WTC11 (cell line): Measurements from ENCODE around the gene NEK6. TPM values are rescaled to one million over a fixed set of nuclear protein-coding genes. Genes with fewer than 3 reads are reported as not detected.

ENCODE experiments used
- ATAC-seq: fragments of 200-7000 bp; cut with Tn5 transposase; 2 replicates; pipeline ENCODE4 v1.10.0; 2021; ENCODE audit warnings: mild to moderate bottlenecking, moderate library complexity
- CTCF ChIA-PET: fragments of 300-600 bp; sonication (Branson Sonifier 250); formaldehyde crosslinking; loops from one replicate; lab custom pipeline; 2021; ENCODE audit warnings: antibody characterized with exemption; lab: Charles Lee
- POLR2A ChIA-PET: fragments of 350-600 bp; sonication (Branson Sonifier 250); formaldehyde crosslinking; loops from one replicate; lab custom pipeline; 2021; ENCODE audit warnings: antibody characterized with exemption; lab: Charles Lee
- DNase-seq: peaks from one replicate; pipeline ENCODE4 v3.0.0; 2021; ENCODE audit warnings: low spot score
- H3K27ac Mint-ChIP-seq: 2 replicates; pipeline ENCODE4 v1.8.0; 2021; ENCODE audit warnings: mixed read lengths
- H3K27me3 Mint-ChIP-seq: 2 replicates; pipeline ENCODE4 v1.8.0; 2021; ENCODE audit warnings: low read depth, mild to moderate bottlenecking, moderate library complexity, mixed read lengths
- H3K36me3 Mint-ChIP-seq: 2 replicates; pipeline ENCODE4 v1.8.0; 2021; ENCODE audit warnings: mixed read lengths
- H3K4me1 Mint-ChIP-seq: 2 replicates; pipeline ENCODE4 v1.8.0; 2022; ENCODE audit warnings: mixed read lengths
- H3K4me3 Mint-ChIP-seq: 2 replicates; pipeline ENCODE4 v1.8.0; 2021; ENCODE audit warnings: mild to moderate bottlenecking, moderate library complexity, mixed read lengths
- H3K9me3 Mint-ChIP-seq: 2 replicates; pipeline ENCODE4 v1.8.0; 2021; ENCODE audit warnings: mixed read lengths
- ATF1 ChIP-seq: sonication (generic); formaldehyde crosslinking; IDR thresholded peaks from 2 replicates; pipeline ENCODE4 v1.8.1; 2023; ENCODE audit warnings: mild to moderate bottlenecking, moderate library complexity, missing genetic modification reagents
- CBFB ChIP-seq: sonication (generic); formaldehyde crosslinking; IDR thresholded peaks from 2 replicates; pipeline ENCODE4 v1.8.1; 2022; ENCODE audit warnings: mild to moderate bottlenecking, low read depth, missing genetic modification reagents
- E2F5 ChIP-seq: sonication (generic); formaldehyde crosslinking; IDR thresholded peaks from 2 replicates; pipeline ENCODE4 v1.8.1; 2022; ENCODE audit warnings: mild to moderate bottlenecking, moderate library complexity, missing genetic modification reagents
- FOXK1 ChIP-seq: sonication (generic); formaldehyde crosslinking; IDR thresholded peaks from 2 replicates; pipeline ENCODE4 v1.8.0; 2022; ENCODE audit warnings: mild to moderate bottlenecking, moderate library complexity, missing genetic modification reagents
- GRHL2 ChIP-seq: fragments of 250-450 bp; sonication (Bioruptor Pico); IDR thresholded peaks from 2 replicates; pipeline ENCODE4 v1.8.0; 2022; ENCODE audit warnings: mild to moderate bottlenecking, moderate library complexity; ENCODE audit not compliant: insufficient replicate concordance, severe bottlenecking
- MAX ChIP-seq: sonication (generic); formaldehyde crosslinking; IDR thresholded peaks from 2 replicates; pipeline ENCODE4 v1.8.0; 2022; ENCODE audit warnings: mild to moderate bottlenecking, missing genetic modification reagents
- MXD4 ChIP-seq: fragments of 250-450 bp; sonication (Bioruptor Pico); IDR thresholded peaks from 2 replicates; pipeline ENCODE4 v1.8.0; 2021; ENCODE audit warnings: mild to moderate bottlenecking, moderate library complexity, borderline replicate concordance
- NFE2L1 ChIP-seq: sonication (generic); formaldehyde crosslinking; IDR thresholded peaks from 2 replicates; pipeline ENCODE4 v1.8.1; 2023; ENCODE audit warnings: missing genetic modification reagents
- OVOL2 ChIP-seq: fragments of 250-450 bp; sonication (Bioruptor Pico); IDR thresholded peaks from 2 replicates; pipeline ENCODE4 v1.9.0; 2021; ENCODE audit warnings: mild to moderate bottlenecking, borderline replicate concordance
- TEAD1 ChIP-seq: sonication (generic); formaldehyde crosslinking; IDR thresholded peaks from 2 replicates; pipeline ENCODE4 v1.8.0; 2022; ENCODE audit warnings: mild to moderate bottlenecking, missing genetic modification reagents
- ZBTB21 ChIP-seq: sonication (generic); formaldehyde crosslinking; IDR thresholded peaks from 2 replicates; pipeline ENCODE4 v1.8.1; 2023; ENCODE audit warnings: mild to moderate bottlenecking, missing genetic modification reagents, borderline replicate concordance
- ZMAT4 ChIP-seq: fragments of 250-450 bp; sonication (Bioruptor Pico); IDR thresholded peaks from 2 replicates; pipeline ENCODE4 v1.9.0; 2021; ENCODE audit warnings: mild to moderate bottlenecking
- ZNF138 ChIP-seq: sonication (generic); formaldehyde crosslinking; conservative IDR thresholded peaks from 2 replicates; pipeline ENCODE4 v1.8.1; 2022; ENCODE audit warnings: mild to moderate bottlenecking, moderate library complexity, missing genetic modification reagents
- ZNF232 ChIP-seq: sonication (generic); formaldehyde crosslinking; IDR thresholded peaks from 2 replicates; pipeline ENCODE4 v1.8.0; 2022; ENCODE audit warnings: mild to moderate bottlenecking, missing genetic modification reagents
- ZNF416 ChIP-seq: fragments of 250-450 bp; sonication (Bioruptor Pico); IDR thresholded peaks from 2 replicates; pipeline ENCODE4 v1.9.0; 2021; ENCODE audit warnings: mild to moderate bottlenecking, inconsistent platforms
- ZNF671 ChIP-seq: fragments of 250-450 bp; sonication (Bioruptor Pico); IDR thresholded peaks from 2 replicates; pipeline ENCODE4 v1.8.0; 2021; ENCODE audit warnings: mild to moderate bottlenecking
- total RNA-seq: library from RNA; stranded (reverse); gene quantifications from 3 replicates; pipeline ENCODE4 v1.2.3, GENCODE V29; 2021
- TF ChIP-seq, protein P1 (sequence below): sonication (generic); formaldehyde crosslinking; IDR thresholded peaks from 2 replicates; pipeline ENCODE4 v1.8.1; 2022; ENCODE audit warnings: low read depth, mild to moderate bottlenecking, moderate library complexity, missing genetic modification reagents, borderline replicate concordance
- TF ChIP-seq, protein P2 (sequence below): fragments of 250-450 bp; sonication (Bioruptor Pico); IDR thresholded peaks from 2 replicates; pipeline ENCODE4 v1.9.0; 2021; ENCODE audit warnings: mild to moderate bottlenecking, borderline replicate concordance
- TF ChIP-seq, protein P3 (sequence below): sonication (generic); formaldehyde crosslinking; IDR thresholded peaks from 2 replicates; pipeline ENCODE4 v1.8.0; 2022; ENCODE audit warnings: mild to moderate bottlenecking, missing genetic modification reagents

NEK6 gene
- total RNA-seq, 1 experiment from 2014 or later = 23.0 TPM

DNA sequence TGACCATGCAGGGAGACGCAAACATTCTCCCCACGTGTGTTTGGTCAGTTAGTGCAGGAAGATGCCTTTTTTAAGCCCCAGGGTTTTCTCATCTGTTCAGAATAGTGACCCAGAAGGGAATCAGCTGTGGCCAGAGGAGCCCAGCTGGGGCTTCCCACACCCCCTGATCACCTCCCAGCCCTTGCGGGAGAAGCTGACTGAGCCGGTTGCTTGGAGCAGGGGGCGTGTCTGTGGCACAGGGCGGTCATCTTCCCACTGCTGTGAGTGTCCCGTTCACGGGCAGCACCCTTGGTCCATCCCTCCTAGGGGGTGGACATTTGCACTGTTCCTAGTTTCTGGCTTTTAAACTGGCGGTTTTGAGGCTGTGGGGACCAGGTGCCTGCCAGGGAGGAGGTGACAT is 69.7 kb downstream of the NEK6 start:
- DNase-seq = no peak
- Mint-ChIP-seq H3K27me3 (no peaks in the 10 kb centered on the region), H3K27ac (no peak overlapping the region)
- CTCF ChIA-PET = interaction anchor here (1.3 kb wide), 1 partner anchor 16 kb away, joined by 4 read pairs; no protein-coding TSS in a partner anchor
- no peak for TF ChIP-seq E2F5
- no peak for TF ChIP-seq NFE2L1 (CRISPR knock-in tag)
- TF ChIP-seq, protein P1, sequence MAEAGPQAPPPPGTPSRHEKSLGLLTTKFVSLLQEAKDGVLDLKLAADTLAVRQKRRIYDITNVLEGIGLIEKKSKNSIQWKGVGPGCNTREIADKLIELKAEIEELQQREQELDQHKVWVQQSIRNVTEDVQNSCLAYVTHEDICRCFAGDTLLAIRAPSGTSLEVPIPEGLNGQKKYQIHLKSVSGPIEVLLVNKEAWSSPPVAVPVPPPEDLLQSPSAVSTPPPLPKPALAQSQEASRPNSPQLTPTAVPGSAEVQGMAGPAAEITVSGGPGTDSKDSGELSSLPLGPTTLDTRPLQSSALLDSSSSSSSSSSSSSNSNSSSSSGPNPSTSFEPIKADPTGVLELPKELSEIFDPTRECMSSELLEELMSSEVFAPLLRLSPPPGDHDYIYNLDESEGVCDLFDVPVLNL (CRISPR knock-in tag) = no peak
- no peak for TF ChIP-seq ATF1 (CRISPR knock-in tag)
- no peak for TF ChIP-seq CBFB
- no peak for TF ChIP-seq ZNF232 (CRISPR knock-in tag)
- TF ChIP-seq, protein P2, sequence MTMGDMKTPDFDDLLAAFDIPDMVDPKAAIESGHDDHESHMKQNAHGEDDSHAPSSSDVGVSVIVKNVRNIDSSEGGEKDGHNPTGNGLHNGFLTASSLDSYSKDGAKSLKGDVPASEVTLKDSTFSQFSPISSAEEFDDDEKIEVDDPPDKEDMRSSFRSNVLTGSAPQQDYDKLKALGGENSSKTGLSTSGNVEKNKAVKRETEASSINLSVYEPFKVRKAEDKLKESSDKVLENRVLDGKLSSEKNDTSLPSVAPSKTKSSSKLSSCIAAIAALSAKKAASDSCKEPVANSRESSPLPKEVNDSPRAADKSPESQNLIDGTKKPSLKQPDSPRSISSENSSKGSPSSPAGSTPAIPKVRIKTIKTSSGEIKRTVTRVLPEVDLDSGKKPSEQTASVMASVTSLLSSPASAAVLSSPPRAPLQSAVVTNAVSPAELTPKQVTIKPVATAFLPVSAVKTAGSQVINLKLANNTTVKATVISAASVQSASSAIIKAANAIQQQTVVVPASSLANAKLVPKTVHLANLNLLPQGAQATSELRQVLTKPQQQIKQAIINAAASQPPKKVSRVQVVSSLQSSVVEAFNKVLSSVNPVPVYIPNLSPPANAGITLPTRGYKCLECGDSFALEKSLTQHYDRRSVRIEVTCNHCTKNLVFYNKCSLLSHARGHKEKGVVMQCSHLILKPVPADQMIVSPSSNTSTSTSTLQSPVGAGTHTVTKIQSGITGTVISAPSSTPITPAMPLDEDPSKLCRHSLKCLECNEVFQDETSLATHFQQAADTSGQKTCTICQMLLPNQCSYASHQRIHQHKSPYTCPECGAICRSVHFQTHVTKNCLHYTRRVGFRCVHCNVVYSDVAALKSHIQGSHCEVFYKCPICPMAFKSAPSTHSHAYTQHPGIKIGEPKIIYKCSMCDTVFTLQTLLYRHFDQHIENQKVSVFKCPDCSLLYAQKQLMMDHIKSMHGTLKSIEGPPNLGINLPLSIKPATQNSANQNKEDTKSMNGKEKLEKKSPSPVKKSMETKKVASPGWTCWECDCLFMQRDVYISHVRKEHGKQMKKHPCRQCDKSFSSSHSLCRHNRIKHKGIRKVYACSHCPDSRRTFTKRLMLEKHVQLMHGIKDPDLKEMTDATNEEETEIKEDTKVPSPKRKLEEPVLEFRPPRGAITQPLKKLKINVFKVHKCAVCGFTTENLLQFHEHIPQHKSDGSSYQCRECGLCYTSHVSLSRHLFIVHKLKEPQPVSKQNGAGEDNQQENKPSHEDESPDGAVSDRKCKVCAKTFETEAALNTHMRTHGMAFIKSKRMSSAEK = no peak
- no peak for TF ChIP-seq MXD4 (CRISPR knock-in tag)
- no peak for TF ChIP-seq ZNF671
- no peak for TF ChIP-seq ZMAT4
- TF ChIP-seq ZNF416 (CRISPR knock-in tag) = no peak
- no peak for TF ChIP-seq MAX (CRISPR knock-in tag)
- TF ChIP-seq, all 79 proteins: peak for 0
- Mint-ChIP-seq H3K36me3 (no peaks in the 10 kb centered on the region), H3K9me3 (no peaks in the 10 kb centered on the region), H3K4me1 (no peaks in the 10 kb centered on the region), H3K4me3 (no peak overlapping the region)
- POLR2A ChIA-PET = no interaction called here
- no peak for ATAC-seq

DNA sequence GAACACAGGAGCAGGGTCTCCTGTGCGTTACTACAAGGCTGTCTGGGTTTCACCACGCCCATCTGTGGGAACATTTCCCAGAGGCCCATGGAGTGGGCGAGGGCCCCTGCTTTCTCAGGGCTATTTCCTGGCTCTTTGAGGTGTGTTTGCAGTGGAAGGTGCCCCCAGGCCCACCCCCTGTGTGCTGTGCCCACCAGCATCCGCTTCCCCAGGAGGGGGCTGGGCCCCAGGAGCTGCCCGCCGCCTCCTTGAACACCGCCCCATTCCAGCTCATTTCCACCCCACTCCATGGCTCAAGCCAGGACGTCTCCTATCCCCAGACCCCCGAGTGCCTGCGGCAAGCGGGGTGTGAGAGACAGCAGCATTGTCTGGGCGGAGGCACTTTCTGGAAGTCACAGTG is 70.5 kb downstream of the NEK6 start:
- ATAC-seq = no peak
- H3K4me3 Mint-ChIP-seq = no peak overlapping the region

More for the DNA sequence above, 70.5 kb downstream of the NEK6 start:
- no peak for TF ChIP-seq ATF1 (CRISPR knock-in tag)
- TF ChIP-seq, protein P3, sequence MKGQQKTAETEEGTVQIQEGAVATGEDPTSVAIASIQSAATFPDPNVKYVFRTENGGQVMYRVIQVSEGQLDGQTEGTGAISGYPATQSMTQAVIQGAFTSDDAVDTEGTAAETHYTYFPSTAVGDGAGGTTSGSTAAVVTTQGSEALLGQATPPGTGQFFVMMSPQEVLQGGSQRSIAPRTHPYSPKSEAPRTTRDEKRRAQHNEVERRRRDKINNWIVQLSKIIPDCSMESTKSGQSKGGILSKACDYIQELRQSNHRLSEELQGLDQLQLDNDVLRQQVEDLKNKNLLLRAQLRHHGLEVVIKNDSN (CRISPR knock-in tag) = no peak
- no peak for TF ChIP-seq TEAD1 (CRISPR knock-in tag)
- TF ChIP-seq FOXK1 (CRISPR knock-in tag) = no peak
- TF ChIP-seq ZNF138 (CRISPR knock-in tag) = no peak
- no peak for TF ChIP-seq GRHL2 (CRISPR knock-in tag)
- TF ChIP-seq MXD4 (CRISPR knock-in tag) = no peak
- no peak for TF ChIP-seq ZBTB21 (CRISPR knock-in tag)
- no peak for TF ChIP-seq ZMAT4
- TF ChIP-seq OVOL2 (CRISPR knock-in tag) = no peak
- DNase-seq = no peak
- no peaks in the 10 kb centered on the region for H3K4me1 Mint-ChIP-seq
- H3K9me3 Mint-ChIP-seq = no peaks in the 10 kb centered on the region
- no peaks in the 10 kb centered on the region for H3K27me3 Mint-ChIP-seq
- no peak overlapping the region for H3K27ac Mint-ChIP-seq
- ChIA-PET POLR2A (no interaction called here), CTCF (interaction anchor here (1.3 kb wide), 1 partner anchor 16 kb away, joined by 4 read pairs; no protein-coding TSS in a partner anchor)
- H3K36me3 Mint-ChIP-seq = no peaks in the 10 kb centered on the region
